ENCODE measurements around the gene ZNF629. TPM values are rescaled to one million over a fixed set of nuclear protein-coding genes. Genes with fewer than 3 reads are reported as not detected.

ZNF629 gene
- total RNA-seq, 2 donors from 2014 or later: 12.3 to 15.2 TPM

GRCh38 chr16:30755955-30756780 lies 30.8 kb downstream of the ZNF629 start:
- intact Hi-C loops (cut with DNase I, micrococcal nuclease): no loop called here
- DNase-seq (no peak), ATAC-seq (no peak)

DNA sequence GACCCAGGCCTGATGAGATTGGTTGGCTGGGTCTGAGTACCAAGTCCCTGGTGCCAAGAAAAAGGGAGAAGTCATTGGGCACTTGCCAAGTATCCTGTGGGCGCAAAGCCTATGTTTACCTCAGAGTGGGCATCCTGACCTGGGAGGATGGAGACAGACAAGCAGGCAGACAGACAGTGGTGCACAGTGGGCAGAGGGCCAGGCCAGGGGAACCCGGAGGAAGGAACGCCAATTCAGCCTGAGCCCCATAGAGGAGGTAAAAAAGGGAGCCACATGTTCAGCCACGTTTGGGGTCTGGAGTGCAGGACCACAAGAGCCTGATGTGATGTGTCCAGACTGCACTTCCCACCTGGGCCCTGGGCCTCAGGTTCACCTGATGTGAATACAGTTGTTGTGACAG lies 33.4 kb downstream of the ZNF629 start:
- intact Hi-C loops (cut with DNase I, micrococcal nuclease): no loop called here
- DNase-seq: no peak
- no peak for ATAC-seq

DNA sequence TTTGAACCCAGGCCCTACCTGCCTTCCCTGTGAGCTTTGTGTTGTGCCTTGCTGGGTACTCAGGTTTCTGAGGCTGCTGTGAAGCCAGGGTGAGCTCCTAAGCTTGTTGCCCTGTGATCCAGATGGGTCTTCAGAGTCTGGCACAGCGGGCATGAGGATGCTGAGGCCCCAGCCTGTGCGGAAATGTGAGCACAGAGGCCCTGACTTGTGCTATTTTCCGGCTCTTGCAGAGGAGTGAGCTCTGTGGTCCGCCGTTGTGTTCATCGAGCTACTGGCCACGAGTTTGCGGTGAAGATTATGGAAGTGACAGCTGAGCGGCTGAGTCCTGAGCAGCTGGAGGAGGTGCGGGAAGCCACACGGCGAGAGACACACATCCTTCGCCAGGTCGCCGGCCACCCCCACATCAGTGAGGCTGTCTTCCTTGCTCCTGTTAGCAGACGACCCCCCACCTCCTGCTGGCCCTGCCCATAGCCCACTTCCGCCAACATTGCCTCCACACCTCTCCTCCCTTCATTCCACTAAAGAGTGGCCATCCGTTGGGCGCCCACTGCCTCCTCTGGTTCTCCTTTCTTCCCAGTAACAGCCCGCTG lies 36.0 kb downstream of the ZNF629 start:
- no peak for ATAC-seq
- intact Hi-C loops (cut with DNase I, micrococcal nuclease): no loop called here
- peak in 1 of 2 donors; percentile 15 for DNase-seq

DNA sequence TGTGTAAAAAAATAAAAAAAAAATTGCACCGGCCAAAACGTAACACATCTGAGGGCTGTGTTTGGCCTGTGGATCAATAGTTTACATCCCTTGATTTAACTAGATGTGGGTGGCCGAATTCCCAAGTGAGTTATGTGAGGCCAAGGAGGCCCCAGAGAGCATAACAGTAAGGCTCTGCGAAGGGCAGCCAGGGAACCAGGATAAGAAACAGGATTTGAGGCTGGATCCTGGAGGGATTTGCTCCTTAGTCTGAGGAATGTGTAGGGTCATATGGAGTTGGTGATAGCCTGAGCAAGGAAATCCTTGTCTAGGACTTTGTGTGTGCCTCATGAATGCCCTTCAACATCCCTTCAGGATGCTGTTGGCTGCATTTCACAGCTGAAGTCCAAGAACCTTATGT lies 36.8 kb downstream of the ZNF629 start:
- intact Hi-C loops (cut with DNase I, micrococcal nuclease): no loop called here
- ATAC-seq (no peak), DNase-seq (peak in 1 of 2 donors; percentile 4)

- ATAC-seq (peak; percentile 43), DNase-seq (peak; percentile 63 to 67)
- intact Hi-C loops (cut with DNase I, micrococcal nuclease): no loop called here
Observed at GRCh38 chr16:30748634-30749445, 38.2 kb downstream of the ZNF629 start.

GRCh38 chr16:30747799-30748633 lies 39.0 kb downstream of the ZNF629 start, which contains the start of gene PHKG2:
PHKG2 (plus strand) TSS chr16:30748425; CDS start chr16:30748821, 396 bp downstream.
- ATAC-seq: peak; percentile 87
- DNase-seq: peak; percentile 99 to 100
- intact Hi-C loops (cut with DNase I, micrococcal nuclease): no loop called here

DNA sequence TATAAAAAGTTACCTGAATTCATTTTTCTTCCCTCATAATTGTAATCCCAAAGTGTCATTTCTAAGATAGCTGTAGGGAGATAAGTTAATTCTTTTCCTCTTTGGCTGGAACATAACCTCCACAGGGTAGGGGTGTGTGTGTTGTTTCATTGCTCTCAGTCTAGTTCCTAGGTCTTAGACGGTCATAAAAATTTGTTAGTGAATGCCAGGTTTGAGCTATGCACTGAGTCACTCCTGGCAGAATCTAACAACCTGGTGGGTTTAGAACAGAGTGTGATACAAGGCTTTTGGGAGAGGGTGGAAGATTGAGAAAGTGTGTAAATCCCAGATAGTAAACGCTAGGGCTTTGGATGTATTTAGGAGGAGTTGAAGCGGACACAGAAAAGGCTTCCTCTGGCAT lies 39.7 kb downstream of the ZNF629 start:
- ATAC-seq (peak; percentile 63), DNase-seq (peak in 1 of 2 donors; percentile 32)
- intact Hi-C loops (cut with DNase I, micrococcal nuclease): no loop called here

DNA sequence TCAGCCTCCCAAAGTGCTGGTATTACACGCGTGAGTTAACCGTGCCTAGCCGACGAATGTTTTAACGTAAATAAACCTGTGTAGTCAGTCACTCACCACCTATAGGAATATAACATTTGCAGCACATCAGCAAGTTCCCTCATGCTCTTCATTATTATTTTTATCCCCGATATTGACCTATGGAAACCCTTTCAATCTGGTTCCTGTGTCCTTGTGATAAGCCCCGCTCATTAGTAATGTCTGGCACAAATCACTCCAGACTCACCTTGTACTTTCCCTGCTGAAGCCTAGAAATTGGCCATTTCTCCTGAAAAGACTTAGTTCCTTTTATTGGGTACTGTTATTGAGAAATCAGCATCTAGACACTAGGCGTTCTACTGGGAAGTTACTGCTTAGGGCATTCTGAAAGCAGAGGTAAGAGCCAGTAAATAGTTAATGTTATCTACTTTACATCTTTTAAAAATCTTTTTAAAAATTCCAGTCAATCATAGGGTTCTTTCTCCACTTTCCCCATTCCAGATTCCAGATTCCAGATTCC lies 40.3 kb downstream of the ZNF629 start:
- ATAC-seq (no peak), DNase-seq (no peak)
- intact Hi-C loops (cut with DNase I, micrococcal nuclease): no loop called here

DNA sequence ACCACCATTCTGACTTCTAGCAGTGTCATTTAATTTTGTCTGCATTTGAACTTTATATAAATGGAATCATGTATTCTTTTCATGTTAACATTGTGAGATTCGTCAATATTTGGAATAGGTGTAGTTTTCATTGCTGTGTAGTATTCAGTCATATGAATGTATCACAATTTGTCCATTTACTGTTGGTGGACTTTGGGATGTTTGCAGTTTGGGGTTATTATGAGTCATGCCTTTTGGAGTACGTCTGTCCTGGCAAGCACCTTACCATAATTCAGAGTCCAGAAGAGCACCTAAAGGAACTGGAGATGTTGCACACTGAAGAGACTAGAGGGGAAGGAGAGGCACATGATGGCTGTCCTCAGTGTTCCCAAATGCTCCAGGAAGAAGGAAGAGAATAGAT lies 41.9 kb downstream of the ZNF629 start:
- DNase-seq (peak in 1 of 2 donors; percentile 23), ATAC-seq (peak; percentile 18)
- intact Hi-C loops (cut with DNase I, micrococcal nuclease): no loop called here

- DNase-seq (peak in 1 of 2 donors; percentile 24), ATAC-seq (no peak)
- intact Hi-C loops (cut with DNase I, micrococcal nuclease): no loop called here
Observed at GRCh38 chr16:30744183-30744582, 42.8 kb downstream of the ZNF629 start.

- DNase-seq (peak in 1 of 2 donors; percentile 31), ATAC-seq (no peak)
- intact Hi-C loops (cut with DNase I, micrococcal nuclease): no loop called here
Observed at GRCh38 chr16:30743716-30744115, 43.3 kb downstream of the ZNF629 start.

GRCh38 chr16:30741461-30741914 lies 45.5 kb downstream of the ZNF629 start:
- intact Hi-C loops (cut with DNase I, micrococcal nuclease): no loop called here
- peak; percentile 67 for ATAC-seq
- peak; percentile 62 to 83 for DNase-seq

DNA sequence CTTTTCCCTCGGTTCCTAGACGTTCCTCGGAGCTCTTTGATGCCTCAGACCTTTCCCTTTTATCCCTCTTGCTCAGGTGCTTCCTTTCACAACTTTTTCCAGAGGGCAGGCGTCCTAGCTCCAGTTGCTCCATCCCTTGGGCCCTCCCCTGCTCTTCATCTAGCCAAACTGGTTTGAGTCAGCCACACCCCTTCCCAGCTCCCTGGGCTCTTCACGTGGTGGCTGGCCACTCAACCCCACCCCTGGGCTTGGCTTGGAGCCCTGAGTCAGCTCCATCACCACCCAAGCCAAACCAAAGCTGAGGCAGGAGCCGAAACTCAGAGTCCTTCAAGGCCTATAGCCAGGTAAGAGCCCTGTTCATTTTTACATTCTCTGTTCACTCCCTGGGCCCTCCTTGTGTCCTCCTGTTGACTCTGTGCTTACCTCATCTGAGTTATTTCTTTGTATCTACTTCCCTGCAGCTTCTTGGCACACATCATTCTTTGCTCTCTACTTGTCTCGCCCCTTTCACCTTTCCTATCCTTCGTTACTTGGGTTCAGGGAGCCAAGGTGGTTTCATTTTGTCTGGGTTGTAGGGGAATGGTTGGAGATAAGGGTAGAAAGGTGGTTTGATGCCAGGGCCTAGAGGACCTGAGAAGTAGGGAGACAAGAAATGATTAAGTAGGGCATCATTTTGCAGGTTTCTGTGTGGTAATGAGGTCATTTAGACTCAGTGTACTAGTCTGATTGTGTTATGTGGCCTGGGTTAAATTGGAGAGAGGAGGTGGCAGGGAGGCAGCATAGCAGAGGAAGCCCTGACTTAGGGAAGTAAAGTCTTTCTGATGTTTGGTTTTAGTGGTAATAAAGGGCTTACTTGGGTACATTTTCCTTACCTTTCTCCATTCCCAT lies 46.4 kb downstream of the ZNF629 start:
- ATAC-seq (peak; percentile 87), DNase-seq (peak; percentile 92 to 95)
- intact Hi-C loops (cut with DNase I, micrococcal nuclease): no loop called here

GRCh38 chr16:30738984-30739951 lies 47.7 kb downstream of the ZNF629 start:
- peak in 1 of 2 donors; percentile 37 for DNase-seq
- no peak for ATAC-seq
- intact Hi-C loops (cut with DNase I, micrococcal nuclease): no loop called here

DNA sequence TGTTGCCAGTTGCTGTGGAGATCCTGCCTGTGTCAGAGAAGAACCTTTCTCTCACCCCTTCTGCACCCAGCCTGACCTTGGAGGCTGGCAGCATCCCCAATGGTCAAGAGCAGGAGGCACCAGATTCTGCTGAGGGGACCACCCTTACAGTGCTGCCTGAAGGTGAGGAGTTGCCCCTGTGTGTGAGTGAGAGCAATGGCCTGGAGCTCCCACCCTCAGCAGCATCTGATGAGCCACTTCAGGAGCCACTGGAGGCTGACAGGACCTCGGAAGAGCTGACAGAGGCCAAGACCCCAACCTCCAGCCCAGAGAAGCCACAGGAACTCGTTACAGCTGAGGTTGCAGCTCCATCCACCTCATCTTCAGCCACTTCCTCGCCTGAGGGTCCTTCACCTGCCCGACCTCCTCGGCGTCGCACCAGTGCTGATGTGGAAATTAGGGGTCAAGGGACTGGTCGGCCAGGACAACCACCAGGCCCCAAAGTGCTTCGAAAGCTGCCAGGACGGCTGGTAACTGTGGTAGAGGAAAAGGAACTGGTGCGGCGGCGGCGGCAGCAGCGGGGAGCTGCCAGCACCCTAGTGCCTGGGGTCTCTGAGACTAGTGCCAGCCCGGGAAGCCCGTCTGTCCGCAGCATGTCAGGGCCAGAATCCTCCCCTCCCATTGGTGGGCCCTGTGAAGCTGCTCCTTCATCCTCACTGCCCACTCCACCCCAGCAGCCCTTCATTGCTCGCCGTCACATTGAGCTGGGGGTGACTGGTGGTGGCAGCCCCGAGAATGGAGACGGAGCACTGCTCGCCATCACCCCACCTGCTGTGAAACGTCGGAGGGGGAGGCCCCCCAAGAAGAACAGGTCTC lies 49.0 kb downstream of the ZNF629 start:
- intact Hi-C loops (cut with DNase I, micrococcal nuclease): no loop called here
- ATAC-seq (no peak), DNase-seq (peak in 1 of 2 donors; percentile 21)

Measured in left colon (tissue), 2 donors.